ENCODE results near the gene NRN1L.

- no peak for TF ChIP-seq CTCF (conservative IDR thresholded peaks at IDR 0.05 in 1 of 2, IDR thresholded peaks at IDR 0.05 in 1 of 2; ENCODE audit: low read depth in 1 of 2, low read length in 2 of 2)
- no peak for TF ChIP-seq EZH2 (IDR thresholded peaks at IDR 0.05; ENCODE audit: low read length, missing control alignments)
These were observed 31.4 kb downstream of the NRN1L start for GRCh38 chr16:67915831-67916723.
